ENCODE data around the gene HELB. TPM values are rescaled to one million over a fixed set of nuclear protein-coding genes. Genes with fewer than 3 reads are reported as not detected.
A peak's percentile ranks its signal among the peaks of the same experiment; 100 is the strongest.

The HELB gene
- total and polyA plus RNA-seq, 2 of the 4 experiments (the other 2 are of a cell fraction): 0.72 to 2.9 TPM

DNA sequence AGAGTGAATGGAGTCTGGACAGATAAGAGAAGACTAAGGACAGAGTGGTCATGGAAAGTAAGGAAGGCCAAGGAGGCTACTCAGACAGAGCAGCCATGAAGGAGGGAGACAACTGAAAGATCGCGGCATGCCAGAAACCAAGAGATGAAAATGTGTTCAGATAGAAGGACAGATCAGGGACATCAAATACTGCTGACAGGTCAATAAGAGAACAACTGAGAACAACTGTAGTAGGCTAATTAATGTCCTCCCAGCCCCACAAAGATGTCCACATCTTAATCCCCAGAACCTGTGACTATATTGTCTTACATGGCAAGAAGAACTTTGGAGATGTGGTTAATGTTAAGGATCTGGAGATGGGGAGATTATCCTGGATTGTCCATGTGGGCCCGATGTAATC lies 15.0 kb upstream of the HELB start:
- WGBS, 2 experiments (ENCODE audit: extremely low coverage in 2 of 2, insufficient read length in 1 of 2): 71% methylated on average over 1 of the region's 3 CpGs; no CpG with 5 or more reads in 1 of the 2 experiments
- H3K9me1 ChIP-seq (ENCODE audit: insufficient read depth, low read length): no peaks in the 10 kb centered on the region
- in situ Hi-C loops (cut with MboI; ENCODE audit: low sequenced_read_pairs) (no loop called here), intact Hi-C loops (cut with micrococcal nuclease) (no loop called here), dilution Hi-C loops (cut with HindIII; ENCODE audit: low sequenced_read_pairs, unreplicated experiment) (no loop called here)
- H3K36me3 ChIP-seq (ENCODE audit: control insufficient read depth, insufficient read depth, low read length): no peaks in the 10 kb centered on the region
- no peak overlapping the region for H2AFZ ChIP-seq (replicated peaks; ENCODE audit: low read length, poor library complexity)
- H4K8ac ChIP-seq (ENCODE audit: low read depth in 2 of 2, low read length in 2 of 2): no peak overlapping the region
- ATAC-seq (ENCODE audit: low read depth): no peak
- BruUV-seq (replicated peaks): no TSS peak
- no peaks in the 10 kb centered on the region for H3K9me3 ChIP-seq (ENCODE audit: control insufficient read depth, insufficient read depth, low read length)
- H3K23ac ChIP-seq (ENCODE audit: low read depth, low read length): no peak overlapping the region
- no peak overlapping the region for H2BK5ac ChIP-seq (ENCODE audit: low read depth, low read length, poor library complexity, severe bottlenecking)
- no peak overlapping the region for H3K4me3 ChIP-seq (ENCODE audit: insufficient read depth, low read depth, low read length)
- no peak overlapping the region for H3K18ac ChIP-seq (ENCODE audit: low read depth, low read length)
- H2AK9ac ChIP-seq (replicated peaks; ENCODE audit: low read depth, low read length, poor library complexity): no peak overlapping the region
- CTCF ChIA-PET: no interaction called here
- H3K79me1 ChIP-seq (ENCODE audit: low read depth in 1 of 2, low read length in 2 of 2): no peaks in the 10 kb centered on the region
- no peak overlapping the region for H3K4me2 ChIP-seq (ENCODE audit: low read depth, low read length)
- H4K91ac ChIP-seq (ENCODE audit: insufficient read depth, low read depth, low read length): no peak overlapping the region
- no peak for TF ChIP-seq MAZ (IDR thresholded peaks at IDR 0.05; ENCODE audit: borderline replicate concordance, low read depth, low read length)
- TF ChIP-seq MAFK (IDR thresholded peaks at IDR 0.05; ENCODE audit: low read depth, low read length): peak; percentile 66
- H3K14ac ChIP-seq (replicated peaks; ENCODE audit: low read depth, low read length): no peak overlapping the region
- peaks cover 11% of the 10 kb centered on the region for H3K27me3 ChIP-seq (ENCODE audit: control insufficient read depth, insufficient read depth, low read length)
- H3K4ac ChIP-seq (ENCODE audit: low read depth, low read length): no peak overlapping the region
- H2BK20ac ChIP-seq (ENCODE audit: low read depth, low read length): no peak overlapping the region
- no peak overlapping the region for H2BK15ac ChIP-seq (ENCODE audit: low read depth, low read length)
- DNase-seq: no peak
- H2BK120ac ChIP-seq (ENCODE audit: low read depth, low read length): no peak overlapping the region
- H3K56ac ChIP-seq (ENCODE audit: extremely low read depth, insufficient read depth, low read length): no peak overlapping the region
- H3K9ac ChIP-seq (ENCODE audit: low read depth, low read length): no peak overlapping the region
- no peak overlapping the region for H4K5ac ChIP-seq (ENCODE audit: low read depth, low read length)
- POLR2A ChIA-PET (ENCODE audit: unreplicated experiment): no interaction called here
- no peaks in the 10 kb centered on the region for H3K4me1 ChIP-seq (ENCODE audit: control insufficient read depth, insufficient read depth, low read length)
- no peak overlapping the region for H3K27ac ChIP-seq (ENCODE audit: insufficient read depth, low read length)
- H4K20me1 ChIP-seq (ENCODE audit: insufficient read depth, low read length): no peaks in the 10 kb centered on the region
- H2AK5ac ChIP-seq (ENCODE audit: low read depth, low read length): no peak overlapping the region
